ENCODE measurements around the gene BRCA2.

BRCA2 gene

DNA sequence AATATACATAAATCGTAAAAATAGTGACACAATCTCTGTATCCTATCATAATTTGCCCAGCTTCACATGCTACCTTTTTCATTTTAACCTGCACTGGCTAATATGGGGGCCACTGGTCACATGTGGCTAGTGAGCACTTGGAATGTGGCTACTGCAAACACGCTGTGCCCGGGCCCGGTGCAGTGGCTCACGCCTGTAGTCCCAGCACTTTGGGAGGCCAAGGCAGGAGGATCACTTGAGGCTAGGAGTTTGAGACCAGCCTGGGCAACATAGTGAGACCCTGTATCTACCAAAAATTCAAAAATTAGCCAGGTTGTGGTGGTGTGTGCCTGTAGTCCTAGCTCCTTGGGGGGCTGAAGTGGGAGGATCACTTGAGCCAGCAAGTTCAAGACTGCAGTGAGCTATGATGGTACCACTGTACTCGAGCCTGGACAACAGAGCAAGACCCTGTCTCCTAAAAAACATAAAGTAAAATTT is 114.2 kb downstream of the BRCA2 start:
- no peaks in the 10 kb centered on the region for H3K36me3 ChIP-seq (ENCODE audit: insufficient read depth, insufficient read length, low read length)
- H3K9ac ChIP-seq (ENCODE audit: insufficient read length, low read depth): no peak overlapping the region
- TF ChIP-seq YY1 (IDR thresholded peaks at IDR 0.05; ENCODE audit: insufficient read depth, insufficient read length): no peak
- TF ChIP-seq ZNF274 (IDR thresholded peaks at IDR 0.05; ENCODE audit: low read depth, low read length): no peak
- TF ChIP-seq SUZ12 (IDR thresholded peaks at IDR 0.05; ENCODE audit: extremely low read depth, insufficient read depth, insufficient read length): no peak
- DNase-seq (ENCODE audit: low read depth, low spot score): no peak
- H3K4me1 ChIP-seq (ENCODE audit: insufficient read depth, insufficient read length): no peaks in the 10 kb centered on the region
- H3K4me3 ChIP-seq (ENCODE audit: insufficient read length, low read depth): no peak overlapping the region
- H3K9me3 ChIP-seq (ENCODE audit: insufficient read depth, low read length): no peaks in the 10 kb centered on the region
- H3K27me3 ChIP-seq (ENCODE audit: insufficient read depth, insufficient read length): peaks cover 20% of the 10 kb centered on the region

DNA sequence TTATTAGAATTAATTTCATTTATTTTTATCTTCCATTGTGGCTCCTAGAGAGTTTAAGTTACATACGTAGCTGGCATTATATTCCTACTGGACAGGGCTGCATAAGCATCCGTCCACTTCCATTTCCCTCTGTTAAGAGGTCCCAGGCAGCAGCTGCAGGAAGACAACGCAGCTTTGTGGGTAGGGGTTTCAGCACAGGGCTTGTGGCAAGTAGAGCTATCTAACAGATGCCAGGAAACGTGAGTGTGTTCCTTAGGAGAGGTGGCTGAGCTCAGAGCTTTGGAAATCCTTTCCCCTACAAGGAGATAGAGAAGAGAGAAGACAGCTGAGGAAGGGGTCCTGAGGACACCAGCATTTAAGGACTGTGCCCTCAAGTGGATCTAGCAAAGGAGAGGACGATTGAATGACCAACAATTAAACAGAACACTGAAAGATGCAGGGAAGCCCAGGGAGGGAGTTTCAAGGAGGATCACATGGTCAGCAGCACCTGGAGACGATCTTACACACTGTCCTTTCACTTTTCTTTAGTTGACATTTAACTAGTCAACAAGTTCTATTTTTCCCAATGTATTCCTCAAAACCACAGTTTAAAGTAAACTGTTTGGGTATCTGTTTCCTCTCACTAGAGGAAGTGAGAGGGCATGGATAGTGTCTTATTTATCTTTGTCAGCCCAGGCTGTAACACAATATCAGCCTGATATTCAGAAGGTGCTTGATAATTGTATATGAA is 114.9 kb downstream of the BRCA2 start:
- no peaks in the 10 kb centered on the region for H3K9me3 ChIP-seq (ENCODE audit: insufficient read depth, low read length)
- H3K9ac ChIP-seq (ENCODE audit: insufficient read length, low read depth): no peak overlapping the region
- TF ChIP-seq SUZ12 (IDR thresholded peaks at IDR 0.05; ENCODE audit: extremely low read depth, insufficient read depth, insufficient read length) (no peak), ZNF274 (IDR thresholded peaks at IDR 0.05; ENCODE audit: low read depth, low read length) (no peak), YY1 (IDR thresholded peaks at IDR 0.05; ENCODE audit: insufficient read depth, insufficient read length) (no peak)
- peaks cover 18% of the 10 kb centered on the region for H3K27me3 ChIP-seq (ENCODE audit: insufficient read depth, insufficient read length)
- DNase-seq (ENCODE audit: low read depth, low spot score): no peak
- H3K4me3 ChIP-seq (ENCODE audit: insufficient read length, low read depth): no peak overlapping the region
- no peaks in the 10 kb centered on the region for H3K36me3 ChIP-seq (ENCODE audit: insufficient read depth, insufficient read length, low read length)
- no peaks in the 10 kb centered on the region for H3K4me1 ChIP-seq (ENCODE audit: insufficient read depth, insufficient read length)

DNA sequence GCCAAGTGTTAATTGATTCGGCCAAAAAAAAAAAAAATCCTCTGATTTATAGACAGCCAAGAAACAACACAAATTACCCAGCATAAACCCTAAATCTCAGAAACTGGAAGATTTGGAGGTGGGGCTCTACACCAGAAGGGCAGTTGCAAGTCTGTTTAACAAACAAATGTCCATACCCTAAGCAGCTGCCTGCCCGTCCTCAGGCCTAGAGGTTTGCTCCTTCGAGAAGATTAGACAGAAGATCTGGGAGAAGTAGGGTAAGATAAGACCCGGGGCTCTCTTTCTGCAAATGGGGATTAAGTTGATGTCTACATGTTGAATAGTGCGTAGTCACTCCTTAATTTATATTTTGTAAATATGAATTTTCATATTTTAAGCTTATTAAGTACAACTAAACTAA is 116.1 kb downstream of the BRCA2 start:
- no peaks in the 10 kb centered on the region for H3K9me3 ChIP-seq (ENCODE audit: insufficient read depth, low read length)
- no peak overlapping the region for H3K4me3 ChIP-seq (ENCODE audit: insufficient read length, low read depth)
- DNase-seq (ENCODE audit: low read depth, low spot score): no peak
- peaks cover 6% of the 10 kb centered on the region for H3K27me3 ChIP-seq (ENCODE audit: insufficient read depth, insufficient read length)
- H3K4me1 ChIP-seq (ENCODE audit: insufficient read depth, insufficient read length): no peaks in the 10 kb centered on the region
- no peaks in the 10 kb centered on the region for H3K36me3 ChIP-seq (ENCODE audit: insufficient read depth, insufficient read length, low read length)
- H3K9ac ChIP-seq (ENCODE audit: insufficient read length, low read depth): no peak overlapping the region
- TF ChIP-seq YY1 (IDR thresholded peaks at IDR 0.05; ENCODE audit: insufficient read depth, insufficient read length) (no peak), SUZ12 (IDR thresholded peaks at IDR 0.05; ENCODE audit: extremely low read depth, insufficient read depth, insufficient read length) (no peak), ZNF274 (IDR thresholded peaks at IDR 0.05; ENCODE audit: low read depth, low read length) (no peak)

DNA sequence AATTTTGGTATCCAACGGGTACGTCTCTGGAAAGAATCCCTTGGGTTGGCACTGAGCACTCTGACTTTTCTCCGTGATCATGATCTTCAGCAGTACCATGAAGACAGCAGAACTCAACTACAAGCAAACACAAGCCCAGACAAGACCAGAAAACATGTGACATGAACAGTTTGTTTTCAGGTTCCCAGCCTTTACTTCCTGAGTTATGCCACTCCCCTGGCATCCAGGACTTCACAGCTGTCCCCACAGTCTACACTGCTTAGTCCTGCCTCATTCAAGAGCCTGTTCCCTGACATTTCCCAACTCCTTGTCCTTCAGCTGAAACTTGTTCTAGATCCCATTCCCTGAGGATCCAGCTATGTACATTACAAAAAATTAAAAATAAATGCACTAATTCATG is 117.5 kb downstream of the BRCA2 start:
- no peaks in the 10 kb centered on the region for H3K27me3 ChIP-seq (ENCODE audit: insufficient read depth, insufficient read length)
- no peak for TF ChIP-seq YY1 (IDR thresholded peaks at IDR 0.05; ENCODE audit: insufficient read depth, insufficient read length)
- no peak for TF ChIP-seq ZNF274 (IDR thresholded peaks at IDR 0.05; ENCODE audit: low read depth, low read length)
- no peak for TF ChIP-seq SUZ12 (IDR thresholded peaks at IDR 0.05; ENCODE audit: extremely low read depth, insufficient read depth, insufficient read length)
- no peaks in the 10 kb centered on the region for H3K4me1 ChIP-seq (ENCODE audit: insufficient read depth, insufficient read length)
- no peaks in the 10 kb centered on the region for H3K9me3 ChIP-seq (ENCODE audit: insufficient read depth, low read length)
- H3K9ac ChIP-seq (ENCODE audit: insufficient read length, low read depth): no peak overlapping the region
- H3K36me3 ChIP-seq (ENCODE audit: insufficient read depth, insufficient read length, low read length): no peaks in the 10 kb centered on the region
- no peak for DNase-seq (ENCODE audit: low read depth, low spot score)
- no peak overlapping the region for H3K4me3 ChIP-seq (ENCODE audit: insufficient read length, low read depth)

DNA sequence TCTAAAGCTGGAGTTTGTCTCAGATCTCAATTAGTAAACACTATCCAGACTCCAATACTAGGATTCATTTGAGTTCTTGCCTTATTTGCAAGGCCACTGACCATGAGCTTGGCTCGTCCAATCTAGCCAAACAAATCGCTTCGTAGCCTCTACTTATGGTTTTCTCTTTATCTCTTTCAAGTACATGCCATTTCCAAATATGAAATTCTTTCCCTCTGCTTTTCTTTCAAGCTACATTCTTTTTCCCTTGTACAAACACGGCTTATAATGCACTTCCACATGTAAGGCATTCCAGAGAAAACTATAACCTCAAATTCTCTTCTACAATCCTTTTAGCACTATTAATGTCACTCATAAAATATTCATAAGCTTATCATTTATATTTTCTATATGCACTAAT is 123.6 kb downstream of the BRCA2 start:
- Histone ChIP-seq H3K9me3 (ENCODE audit: insufficient read depth, low read length) (no peaks in the 10 kb centered on the region), H3K4me3 (ENCODE audit: insufficient read length, low read depth) (no peak overlapping the region), H3K4me1 (ENCODE audit: insufficient read depth, insufficient read length) (no peaks in the 10 kb centered on the region), H3K27me3 (ENCODE audit: insufficient read depth, insufficient read length) (no peaks in the 10 kb centered on the region), H3K36me3 (ENCODE audit: insufficient read depth, insufficient read length, low read length) (no peaks in the 10 kb centered on the region), H3K9ac (ENCODE audit: insufficient read length, low read depth) (no peak overlapping the region)
- DNase-seq (ENCODE audit: low read depth, low spot score): no peak
- TF ChIP-seq SUZ12 (IDR thresholded peaks at IDR 0.05; ENCODE audit: extremely low read depth, insufficient read depth, insufficient read length) (no peak), YY1 (IDR thresholded peaks at IDR 0.05; ENCODE audit: insufficient read depth, insufficient read length) (no peak), ZNF274 (IDR thresholded peaks at IDR 0.05; ENCODE audit: low read depth, low read length) (no peak)

DNA sequence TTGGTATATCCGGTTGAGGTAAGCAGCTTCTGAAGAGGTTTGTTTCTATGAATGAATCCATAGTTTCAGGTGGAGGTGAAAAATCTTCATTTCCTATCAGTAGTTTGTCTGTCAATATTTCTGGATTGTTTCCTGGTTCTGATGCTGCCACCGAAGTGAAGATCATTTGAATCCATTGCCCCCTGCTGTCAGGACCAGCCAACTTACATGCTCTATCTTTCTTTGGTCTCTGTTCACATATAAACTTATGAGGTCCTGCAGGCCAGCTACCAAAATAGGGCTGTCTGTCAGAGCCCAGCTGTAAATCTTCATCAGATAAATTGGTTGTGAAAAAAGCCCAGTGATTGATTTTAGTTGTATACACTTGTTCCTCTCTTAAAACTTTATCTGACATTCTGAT is 127.8 kb downstream of the BRCA2 start:
- DNase-seq (ENCODE audit: low read depth, low spot score): no peak
- H3K4me3 ChIP-seq (ENCODE audit: insufficient read length, low read depth): no peak overlapping the region
- no peaks in the 10 kb centered on the region for H3K9me3 ChIP-seq (ENCODE audit: insufficient read depth, low read length)
- TF ChIP-seq YY1 (IDR thresholded peaks at IDR 0.05; ENCODE audit: insufficient read depth, insufficient read length) (no peak), ZNF274 (IDR thresholded peaks at IDR 0.05; ENCODE audit: low read depth, low read length) (no peak), SUZ12 (IDR thresholded peaks at IDR 0.05; ENCODE audit: extremely low read depth, insufficient read depth, insufficient read length) (no peak)
- no peak overlapping the region for H3K9ac ChIP-seq (ENCODE audit: insufficient read length, low read depth)
- H3K27me3 ChIP-seq (ENCODE audit: insufficient read depth, insufficient read length): no peaks in the 10 kb centered on the region
- H3K36me3 ChIP-seq (ENCODE audit: insufficient read depth, insufficient read length, low read length): no peaks in the 10 kb centered on the region
- no peaks in the 10 kb centered on the region for H3K4me1 ChIP-seq (ENCODE audit: insufficient read depth, insufficient read length)

DNA sequence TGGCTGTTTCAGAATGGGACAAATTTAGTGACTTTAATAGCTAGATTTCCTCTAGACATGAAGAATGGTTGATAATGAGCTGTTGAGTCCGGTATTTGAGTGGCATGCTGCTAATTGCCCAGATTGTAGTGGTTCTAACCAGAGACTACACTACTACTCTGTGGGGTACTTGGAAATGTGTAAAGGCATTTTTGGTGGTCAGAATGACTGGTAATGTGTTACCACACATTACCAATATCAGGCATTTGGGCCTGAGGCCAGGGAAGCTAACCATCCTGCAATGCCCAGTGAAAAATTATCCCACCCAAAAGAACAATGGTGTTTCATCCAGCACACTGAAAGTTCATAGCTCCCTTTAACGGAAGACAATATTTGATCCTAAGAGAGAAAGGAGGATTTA is 130.2 kb downstream of the BRCA2 start:
- Histone ChIP-seq H3K9me3 (ENCODE audit: insufficient read depth, low read length) (no peaks in the 10 kb centered on the region), H3K36me3 (ENCODE audit: insufficient read depth, insufficient read length, low read length) (no peaks in the 10 kb centered on the region), H3K4me3 (ENCODE audit: insufficient read length, low read depth) (no peak overlapping the region), H3K4me1 (ENCODE audit: insufficient read depth, insufficient read length) (no peaks in the 10 kb centered on the region), H3K9ac (ENCODE audit: insufficient read length, low read depth) (no peak overlapping the region), H3K27me3 (ENCODE audit: insufficient read depth, insufficient read length) (no peaks in the 10 kb centered on the region)
- no peak for DNase-seq (ENCODE audit: low read depth, low spot score)
- TF ChIP-seq YY1 (IDR thresholded peaks at IDR 0.05; ENCODE audit: insufficient read depth, insufficient read length): no peak
- no peak for TF ChIP-seq ZNF274 (IDR thresholded peaks at IDR 0.05; ENCODE audit: low read depth, low read length)
- no peak for TF ChIP-seq SUZ12 (IDR thresholded peaks at IDR 0.05; ENCODE audit: extremely low read depth, insufficient read depth, insufficient read length)
